Pulmonary artery endothelial cell (primary cell): ENCODE data around the gene LRMDA. TPM values are rescaled to one million over a fixed set of nuclear protein-coding genes. Genes with fewer than 3 reads are reported as not detected.

Experiments
- DNase-seq: peaks from one replicate; pipeline ENCODE4 v3.0.0-alpha.2; 2011; ENCODE audit warnings: low read depth, low spot score
- total RNA-seq: library from RNA; depleted of rRNA; stranded (reverse); fragments of >200 nt; gene quantifications from 2 replicates; pipeline ENCODE4 v1.2.3, GENCODE V29; 2014

The LRMDA gene
- 7.2 and 14.6 TPM in 2 replicates for total RNA-seq

GRCh38 chr10:75431180-75432111, at the start of gene LRMDA:
TSS of gene LRMDA (plus strand) at chr10:75431624.
- DNase-seq = no peak

GRCh38 chr10:75386128-75386527, 45.3 kb upstream of the LRMDA start:
- DNase-seq = no peak

DNA sequence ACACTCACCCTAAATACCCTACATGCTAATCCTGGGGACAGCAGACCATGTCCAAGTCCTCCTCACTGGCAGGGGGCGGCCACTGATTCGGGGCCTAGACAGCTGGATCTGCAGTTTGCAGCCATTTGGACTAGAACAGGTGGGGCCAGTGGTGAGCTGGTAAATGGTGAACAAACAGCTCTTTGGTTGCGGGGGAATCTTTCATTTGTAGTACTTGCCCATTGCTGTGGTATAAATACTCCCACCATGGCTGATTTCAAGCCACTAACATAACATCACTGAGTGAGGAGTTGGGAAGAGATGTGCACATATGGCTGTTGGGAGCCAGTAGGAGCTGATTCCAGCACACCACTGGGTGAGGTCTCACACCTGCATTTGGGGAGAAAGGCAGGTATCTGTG, 43.3 kb upstream of the LRMDA start:
- no peak for DNase-seq

- no peak for DNase-seq
Observed at GRCh38 chr10:75390178-75390577, 41.2 kb upstream of the LRMDA start.

DNA sequence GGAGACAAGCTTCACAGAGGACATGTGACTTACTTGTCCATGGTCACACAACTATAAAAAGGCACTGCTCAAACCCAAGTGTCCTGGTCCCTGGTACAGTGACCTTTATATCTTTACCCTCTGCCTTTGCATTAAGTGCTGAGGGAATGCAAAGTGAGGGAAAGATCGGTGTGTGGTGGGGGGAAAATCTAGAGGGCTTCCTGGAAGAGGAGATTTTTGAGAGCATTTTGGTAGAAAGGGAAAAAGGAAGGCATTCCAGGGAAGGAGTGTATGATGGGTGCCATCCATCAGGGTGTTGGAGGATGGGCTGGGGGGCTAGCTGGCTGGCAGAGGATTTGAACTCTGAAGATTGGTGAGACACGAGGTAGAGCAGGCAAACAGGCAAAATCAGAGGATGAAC, 39.2 kb upstream of the LRMDA start:
- no peak for DNase-seq

DNA sequence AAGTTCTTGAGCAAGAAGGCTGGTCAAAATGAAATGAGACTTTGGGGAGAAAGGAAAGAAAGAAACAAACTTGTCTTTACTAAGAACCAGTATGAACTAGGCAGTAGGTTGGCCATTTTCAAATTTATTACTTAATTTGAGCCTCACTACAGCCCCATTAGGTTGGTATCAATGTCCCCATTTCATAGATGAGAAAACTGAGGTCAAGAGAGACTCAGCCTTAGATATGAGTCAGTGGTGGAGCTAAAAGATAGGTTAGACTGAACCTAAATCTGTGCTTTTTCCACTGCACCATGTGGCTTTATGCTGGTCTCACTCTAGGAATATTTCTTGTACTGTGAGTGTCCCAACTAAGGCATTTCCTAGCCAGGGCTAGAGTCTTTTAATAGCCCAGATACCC, 38.7 kb upstream of the LRMDA start:
- no peak for DNase-seq

DNA sequence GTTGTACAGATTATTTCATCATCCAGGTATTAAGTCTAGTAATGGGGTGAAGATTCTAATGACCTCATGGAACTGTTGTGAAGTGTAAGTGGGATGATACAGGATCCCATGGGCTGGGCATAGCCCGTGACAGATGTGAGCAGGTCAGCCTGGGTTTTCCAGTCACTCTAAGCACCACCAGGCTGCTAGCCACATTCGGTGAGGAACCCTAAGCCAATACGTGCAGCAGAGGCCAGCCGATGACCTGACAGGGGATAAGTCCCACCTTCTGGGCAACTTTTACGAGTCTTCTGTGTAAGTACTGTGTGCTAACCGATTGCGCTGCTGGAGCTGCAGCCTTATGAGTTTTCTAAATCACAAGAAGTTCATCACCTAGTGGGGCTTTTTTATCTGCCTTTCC, 37.2 kb upstream of the LRMDA start:
- no peak for DNase-seq

DNA sequence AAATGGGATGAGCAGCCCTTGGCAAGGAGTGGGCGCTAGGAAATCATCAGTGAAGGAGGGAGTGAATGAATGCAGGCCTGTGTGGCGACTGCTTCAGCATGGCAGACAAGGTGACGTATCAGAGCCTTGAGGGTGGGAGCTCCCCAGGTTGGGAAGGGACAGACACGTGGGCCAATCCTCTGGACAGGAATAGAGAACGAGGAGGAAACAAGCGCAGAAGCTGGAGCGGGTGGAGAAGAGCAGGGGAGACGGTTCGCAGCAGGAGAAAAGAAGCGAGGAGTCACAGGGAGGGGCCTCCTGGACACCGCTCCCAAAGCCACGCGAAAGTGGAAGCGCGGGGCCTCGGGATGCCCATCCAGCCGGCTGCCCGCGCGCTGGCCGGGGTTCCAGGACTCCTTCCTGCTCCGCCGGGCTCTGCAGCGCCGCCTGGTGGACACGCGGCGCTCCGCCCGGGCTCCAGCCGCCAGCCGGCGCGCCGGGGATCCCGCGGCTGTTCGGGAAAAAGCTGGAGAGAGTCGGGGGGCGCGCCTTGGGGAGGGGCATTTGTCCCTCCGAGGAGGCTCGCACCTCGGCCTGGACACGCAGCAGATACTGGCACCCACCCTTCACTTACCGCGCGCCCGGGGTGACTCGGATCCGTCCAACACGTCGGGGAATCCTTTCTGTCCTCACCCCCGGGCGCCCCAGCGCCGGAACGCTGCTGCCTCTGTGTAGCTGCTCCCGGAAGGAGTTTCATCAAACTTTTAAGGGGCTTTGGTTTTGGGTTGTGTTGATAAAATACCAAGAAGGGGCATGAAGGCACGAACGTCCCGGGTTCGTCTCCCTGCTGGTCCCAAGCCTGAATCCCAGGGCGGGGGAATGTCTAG, 36.1 kb upstream of the LRMDA start:
- no peak for DNase-seq

- DNase-seq = no peak
Observed at GRCh38 chr10:75395932-75396630, 35.3 kb upstream of the LRMDA start.

DNA sequence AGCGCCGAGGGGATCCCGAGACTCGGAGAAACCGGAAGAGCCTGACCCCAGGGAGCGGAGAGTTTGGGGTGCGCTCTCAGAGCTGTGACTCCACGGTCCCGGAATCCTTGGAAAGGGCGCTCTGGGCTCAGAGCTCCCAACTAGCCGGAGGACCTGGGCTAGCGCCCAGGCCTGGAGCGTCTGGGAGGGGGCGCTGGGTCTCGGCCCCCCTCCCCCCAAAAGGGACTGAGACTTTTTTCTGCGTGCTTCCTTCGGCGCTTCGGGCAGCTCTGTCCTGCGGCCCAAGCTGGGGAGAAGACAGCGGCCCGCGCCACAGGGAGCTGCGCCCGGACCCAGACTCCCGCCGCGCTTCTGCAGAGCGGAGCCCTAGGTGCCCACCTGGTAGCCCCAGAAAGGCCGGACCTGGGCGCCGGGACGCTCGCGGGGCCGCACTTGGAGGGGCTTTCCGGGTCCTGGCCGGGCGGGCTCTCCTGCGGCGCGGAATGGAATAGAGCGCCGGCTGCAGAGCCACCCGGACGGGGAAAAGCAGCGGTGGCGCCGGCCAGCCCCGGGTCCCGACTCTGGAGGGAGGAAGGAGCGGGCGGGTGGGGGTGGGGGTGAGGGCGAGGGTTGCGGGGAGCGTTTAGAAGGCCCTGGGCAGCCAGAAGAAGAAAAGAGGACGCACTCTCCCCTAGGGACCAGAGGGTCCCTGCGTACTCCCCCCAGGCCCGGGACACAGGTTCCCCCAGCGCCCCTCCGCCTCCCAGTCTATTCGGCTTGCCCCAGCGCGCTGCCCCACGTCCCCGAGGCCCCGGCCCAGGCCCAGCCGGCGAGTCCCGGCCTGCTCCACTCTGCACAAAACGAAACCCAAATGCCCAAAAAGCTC, 34.6 kb upstream of the LRMDA start:
- DNase-seq = no peak

DNA sequence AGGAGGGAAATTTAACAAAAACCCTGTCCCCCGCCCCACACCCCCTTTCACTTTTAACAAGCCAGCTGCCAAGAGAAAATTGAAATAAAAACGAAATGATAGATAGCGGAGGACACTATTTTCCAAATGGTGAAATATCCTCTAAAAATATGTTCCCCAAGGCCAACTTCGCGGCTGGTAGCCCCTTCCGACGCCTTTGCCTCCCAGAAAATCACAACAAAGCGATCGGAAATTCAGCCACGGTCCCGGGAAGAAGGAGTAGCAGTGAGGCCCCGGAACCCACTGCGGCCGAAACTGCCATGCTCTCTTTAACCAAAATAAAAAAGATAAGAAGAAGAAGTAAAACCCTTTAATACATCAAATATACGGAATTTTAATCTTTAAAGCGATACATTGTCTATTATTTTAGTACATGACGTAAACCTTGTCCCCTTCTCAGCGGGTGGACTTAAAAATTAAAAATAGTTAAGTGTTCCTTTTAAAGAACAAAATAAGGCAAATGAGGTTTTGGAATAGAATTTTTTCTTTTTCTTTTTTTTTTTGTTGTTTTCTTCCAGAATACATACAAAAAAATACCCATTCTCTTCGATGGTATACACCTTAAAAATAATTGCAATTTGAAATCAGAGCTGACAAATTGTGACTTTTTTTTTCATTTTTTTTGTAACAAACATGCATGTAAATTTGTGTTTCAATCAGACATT, 33.8 kb upstream of the LRMDA start:
- no peak for DNase-seq

DNA sequence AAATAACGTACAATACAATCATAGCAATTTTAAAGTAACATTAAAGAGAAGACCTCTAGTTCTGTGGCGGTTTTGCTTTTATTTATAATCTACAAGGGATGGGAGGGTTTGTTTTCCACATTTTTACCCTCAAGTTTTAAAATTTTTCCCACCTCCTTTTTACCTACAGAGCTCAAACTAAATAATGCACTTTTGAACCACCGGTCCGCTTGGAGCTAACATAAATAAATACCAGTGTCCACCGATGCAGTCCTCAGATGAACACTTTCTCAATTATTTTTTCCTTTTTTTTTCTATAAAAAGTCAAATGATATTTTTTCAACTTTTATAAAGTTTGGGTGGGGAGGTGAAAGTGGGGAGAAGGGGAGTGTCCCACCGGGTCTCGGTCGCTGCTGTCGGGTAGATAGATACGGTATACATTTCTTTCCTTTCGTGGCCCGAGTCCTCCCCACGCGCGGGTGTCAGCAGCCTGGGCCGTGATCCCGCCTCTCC, 33.2 kb upstream of the LRMDA start:
- DNase-seq = no peak

- no peak for DNase-seq
Observed at GRCh38 chr10:75398692-75399460, 32.5 kb upstream of the LRMDA start.

DNA sequence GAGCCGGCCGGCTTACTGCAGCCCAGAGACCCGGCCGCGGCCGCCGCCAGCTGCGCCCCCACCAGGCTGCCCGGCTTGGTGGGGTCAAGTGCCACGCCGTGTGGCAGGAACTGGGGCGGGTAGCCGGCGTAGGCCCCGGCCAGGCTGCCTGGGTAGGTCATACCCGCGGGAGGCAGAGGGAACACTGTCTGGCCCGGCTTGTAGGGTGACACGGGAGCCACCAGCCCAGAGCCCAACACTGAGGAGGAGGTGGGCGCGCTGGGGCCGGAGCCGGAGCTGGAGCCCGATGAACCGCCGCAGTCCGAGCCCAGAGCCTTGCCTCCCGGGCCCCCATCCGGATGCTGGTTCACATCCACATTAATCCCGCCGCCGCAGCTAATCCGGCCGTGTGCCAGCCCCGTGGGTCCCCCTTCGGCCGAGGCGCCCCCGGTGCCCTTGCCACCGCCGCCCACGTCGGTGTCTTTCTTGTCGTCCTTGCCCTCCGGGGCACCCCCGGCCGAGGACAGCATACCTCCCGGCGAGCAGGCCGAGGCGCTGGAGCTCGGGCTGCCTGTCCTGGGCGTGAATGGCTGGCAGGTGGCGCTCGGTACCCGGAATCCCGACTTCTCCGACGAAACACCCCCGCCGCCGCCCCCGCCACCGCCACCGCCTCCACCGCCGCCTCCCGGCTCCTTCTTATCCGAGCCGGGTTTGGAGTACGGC, 31.8 kb upstream of the LRMDA start:
- DNase-seq = peak; percentile 41

DNA sequence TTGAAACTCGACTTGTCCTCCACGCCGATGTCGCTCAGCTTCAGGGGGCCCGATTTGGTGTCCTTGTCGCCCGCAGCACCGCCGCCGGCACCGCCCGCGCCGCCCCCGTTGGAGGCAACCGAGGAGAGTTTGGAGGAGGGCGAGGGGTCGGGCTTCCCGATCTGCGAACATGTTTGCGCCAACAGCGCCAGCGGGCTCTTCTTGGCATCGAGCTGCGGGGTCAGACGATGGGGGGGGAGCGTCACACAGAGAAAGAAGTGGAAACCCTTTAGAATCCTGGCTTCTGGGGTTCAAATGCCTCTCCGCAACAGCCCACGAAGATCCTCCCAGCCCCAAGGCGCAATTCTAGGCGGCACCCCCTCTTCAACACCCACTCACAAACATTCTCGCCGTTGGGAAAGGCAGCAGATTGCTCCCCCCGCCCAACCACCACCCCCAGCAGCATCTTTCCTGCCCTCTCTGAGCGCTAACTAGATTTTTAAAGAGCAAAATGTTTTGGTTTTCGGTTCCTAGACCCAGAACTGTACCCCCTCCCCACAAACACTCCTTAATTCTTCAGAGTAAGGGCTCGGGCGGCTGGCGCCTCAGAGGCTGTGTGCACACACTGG, 31.2 kb upstream of the LRMDA start:
- no peak for DNase-seq

GRCh38 chr10:75400771-75401568, 30.5 kb upstream of the LRMDA start:
- no peak for DNase-seq
